Uterus (tissue), 4 donors: ENCODE results near the gene GDF7. TPM values are rescaled to one million over a fixed set of nuclear protein-coding genes. Genes with fewer than 3 reads are reported as not detected.

Experiments used
- DNase-seq, 2 donors: peaks; one replicate each; pipeline ENCODE4 v3.0.0-alpha.2; 2019 to 2020
- H3K27ac ChIP-seq, 2 donors: fragments of 200-600 bp; sonication (generic); 1 replicate in 1 of 2; 2 replicates in 1 of 2; pipeline ENCODE4 v1.5.1; 2016 to 2018
- H3K27me3 ChIP-seq, 2 donors: fragments of 200-600 bp; sonication (generic); one replicate each; pipeline ENCODE4 v1.5.1; 2018 to 2019; ENCODE audit warnings: control low read depth in 1 of 2
- H3K36me3 ChIP-seq, 2 donors: fragments of 200-600 bp; sonication (generic); one replicate each; pipeline ENCODE4 v1.5.1; 2019; ENCODE audit warnings: control low read depth in 1 of 2
- H3K4me1 ChIP-seq, 2 donors: fragments of 200-600 bp; sonication (generic); one replicate each; pipeline ENCODE4 v1.5.1; 2018 to 2019; ENCODE audit warnings: control low read depth in 1 of 2
- H3K4me3 ChIP-seq, 2 donors: fragments of 200-600 bp; sonication (generic); 1 replicate in 1 of 2; 2 replicates in 1 of 2; pipeline ENCODE4 v1.5.1; 2018 to 2019; ENCODE audit warnings: mild to moderate bottlenecking in 1 of 2
- H3K9me3 ChIP-seq, 2 donors: fragments of 200-600 bp; sonication (generic); one replicate each; pipeline ENCODE4 v1.5.1; 2019; ENCODE audit warnings: control low read depth in 1 of 2
- POLR2A ChIP-seq, 2 donors: fragments of 450-650 bp; IDR thresholded peaks; one replicate each; pipeline ENCODE4 v1.6.1; 2016; ENCODE audit warnings: antibody characterized with exemption in 2 of 2, mild to moderate bottlenecking in 1 of 2, moderate library complexity in 1 of 2
- intact Hi-C: fragments of 100-400 bp; cut with DNase I; formaldehyde crosslinking; loops from one replicate; pipeline ENCODE4 v1.15.1; 2023; ENCODE audit warnings: low total_unique reads
- total RNA-seq, 4 donors: library from RNA; depleted of rRNA in 3 of 4; stranded (reverse); fragments of >200 nt in 3 of 4; gene quantifications; one replicate each; pipeline versions ENCODE4 v1.1.0 to v1.2.4, GENCODE V29; 2014 to 2023
- TF ChIP-seq, protein P1 (sequence below), 4 experiments: fragments of 200-600 bp in 2 of 4; fragments of 450-650 bp in 2 of 4; sonication (generic) in 2 of 4; IDR thresholded peaks; one replicate each; pipeline ENCODE4 v1.5.1; 2016 to 2019; ENCODE audit warnings: antibody characterized with exemption in 4 of 4, mild to moderate bottlenecking in 2 of 4, moderate library complexity in 1 of 4
- donor health status: DM: yes; HTN: yes; CAD: no.

Gene GDF7
- total RNA-seq: 10 to 100 TPM in 1 of 4 donors, 1 to 10 TPM in 3; 1.5 to 45.6 (median 5.4) TPM

DNA sequence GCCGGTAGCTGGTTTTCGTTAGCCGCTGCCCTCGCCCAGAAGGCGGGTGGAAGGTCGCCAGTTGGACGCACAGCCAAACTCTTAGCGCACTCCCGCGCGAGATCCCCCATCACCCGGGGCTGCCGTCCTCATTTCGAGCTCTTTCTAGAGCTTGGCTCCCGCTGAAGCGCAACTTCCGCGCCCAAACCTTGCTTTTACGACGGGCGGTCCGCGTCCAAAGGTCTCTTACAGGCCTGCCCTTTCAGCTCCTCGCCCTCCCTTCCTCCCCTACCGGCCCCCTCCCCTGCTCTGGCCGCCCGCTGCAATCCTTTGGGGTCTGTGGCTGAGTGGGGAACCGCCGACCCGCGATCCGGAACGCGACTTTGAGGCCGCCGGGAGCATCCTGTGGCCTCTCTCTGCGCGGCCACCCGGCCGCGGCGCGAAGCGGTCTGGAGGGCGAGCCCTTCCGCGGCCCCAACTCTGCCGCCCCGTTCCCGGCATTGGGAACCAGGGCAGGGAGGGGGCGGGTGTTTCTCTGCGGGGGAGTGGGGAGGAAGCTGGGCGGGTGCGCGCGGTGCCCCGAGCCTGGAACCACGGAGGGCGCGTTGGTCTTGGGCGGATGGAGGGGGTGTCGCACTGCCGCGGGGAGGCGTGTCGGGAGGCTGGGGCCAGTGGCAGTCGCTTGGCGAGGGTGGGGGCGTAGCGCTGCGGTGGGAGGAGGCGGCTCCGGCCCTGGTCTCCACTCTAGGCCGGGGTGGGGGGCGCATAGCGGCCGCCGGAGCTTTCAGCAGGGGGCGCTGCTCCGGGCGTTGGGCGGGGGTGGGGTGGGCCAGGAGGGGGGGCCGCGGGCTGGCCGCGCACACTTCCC, at the start of gene GDF7:
TSS of gene GDF7 (plus strand) at position 841 of the 847 bp plus-strand sequence. CDS start 96 bp downstream, outside the sequence.
- peak; percentile 61 to 77 for DNase-seq
- intact Hi-C loops: loop anchor here (5.0 kb wide), 1 partner anchor 296 kb away; no protein-coding TSS in a partner anchor
- Histone ChIP-seq H3K36me3 (no peaks in the 10 kb centered on the region), H3K27ac (peak within 1 kb of the TSS; percentile 69 to 73), H3K4me3 (peak within 1 kb of the TSS; percentile 52 to 53), H3K9me3 (no peaks in the 10 kb centered on the region), H3K27me3 (peaks cover 0 to 6% of the 10 kb centered on the region in 2 donors), H3K4me1 (peaks cover 0 to 11% of the 10 kb centered on the region in 2 donors)
- TF ChIP-seq, protein P1, sequence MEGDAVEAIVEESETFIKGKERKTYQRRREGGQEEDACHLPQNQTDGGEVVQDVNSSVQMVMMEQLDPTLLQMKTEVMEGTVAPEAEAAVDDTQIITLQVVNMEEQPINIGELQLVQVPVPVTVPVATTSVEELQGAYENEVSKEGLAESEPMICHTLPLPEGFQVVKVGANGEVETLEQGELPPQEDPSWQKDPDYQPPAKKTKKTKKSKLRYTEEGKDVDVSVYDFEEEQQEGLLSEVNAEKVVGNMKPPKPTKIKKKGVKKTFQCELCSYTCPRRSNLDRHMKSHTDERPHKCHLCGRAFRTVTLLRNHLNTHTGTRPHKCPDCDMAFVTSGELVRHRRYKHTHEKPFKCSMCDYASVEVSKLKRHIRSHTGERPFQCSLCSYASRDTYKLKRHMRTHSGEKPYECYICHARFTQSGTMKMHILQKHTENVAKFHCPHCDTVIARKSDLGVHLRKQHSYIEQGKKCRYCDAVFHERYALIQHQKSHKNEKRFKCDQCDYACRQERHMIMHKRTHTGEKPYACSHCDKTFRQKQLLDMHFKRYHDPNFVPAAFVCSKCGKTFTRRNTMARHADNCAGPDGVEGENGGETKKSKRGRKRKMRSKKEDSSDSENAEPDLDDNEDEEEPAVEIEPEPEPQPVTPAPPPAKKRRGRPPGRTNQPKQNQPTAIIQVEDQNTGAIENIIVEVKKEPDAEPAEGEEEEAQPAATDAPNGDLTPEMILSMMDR (IDR thresholded peaks at IDR 0.05): peak in 2 of 4 experiments; percentile 41 to 51
- TF ChIP-seq POLR2A (IDR thresholded peaks at IDR 0.05): peak in 1 of 2 donors; percentile 19

DNA sequence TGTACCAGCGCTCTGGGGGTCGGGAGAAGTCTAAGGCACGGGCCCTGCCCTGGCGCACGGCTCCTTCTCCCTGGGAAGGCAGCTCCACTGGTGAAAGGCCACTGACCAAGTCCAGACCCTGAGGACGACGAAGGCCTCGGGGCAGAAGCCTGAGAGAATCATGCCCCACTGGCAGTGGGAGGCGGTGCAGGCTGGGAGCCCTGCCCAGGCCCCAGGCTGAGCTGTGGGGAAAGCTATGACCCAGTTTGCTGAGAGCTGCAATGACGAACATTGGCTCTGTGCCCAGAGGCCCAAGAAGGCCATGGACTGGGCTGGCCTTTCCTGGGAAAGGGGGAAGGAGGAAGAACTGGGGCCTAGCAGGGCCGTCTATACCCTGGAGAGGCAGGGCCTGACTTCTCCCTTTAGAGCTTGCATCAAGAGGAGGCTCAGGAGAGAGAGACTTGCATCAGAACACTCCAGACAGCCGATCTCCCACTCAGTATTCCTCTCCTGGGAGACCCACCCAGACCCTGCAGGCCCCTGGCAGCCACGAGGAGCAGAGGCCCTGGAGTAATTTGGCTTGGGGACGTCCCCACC, 49.0 kb upstream of the GDF7 start:
- H3K27me3 ChIP-seq: no peaks in the 10 kb centered on the region
- no peaks in the 10 kb centered on the region for H3K9me3 ChIP-seq
- TF ChIP-seq POLR2A (IDR thresholded peaks at IDR 0.05): peak; percentile 28 to 49
- TF ChIP-seq, protein P1 (IDR thresholded peaks at IDR 0.05): peak; percentile 27 to 88 (median 54)
- H3K36me3 ChIP-seq: no peaks in the 10 kb centered on the region
- intact Hi-C loops: no loop called here
- peak overlapping the region; percentile 95 for H3K27ac ChIP-seq
- peaks cover 25 to 34% of the 10 kb centered on the region in 2 donors for H3K4me1 ChIP-seq
- H3K4me3 ChIP-seq: no peak overlapping the region
- peak; percentile 99 for DNase-seq

DNA sequence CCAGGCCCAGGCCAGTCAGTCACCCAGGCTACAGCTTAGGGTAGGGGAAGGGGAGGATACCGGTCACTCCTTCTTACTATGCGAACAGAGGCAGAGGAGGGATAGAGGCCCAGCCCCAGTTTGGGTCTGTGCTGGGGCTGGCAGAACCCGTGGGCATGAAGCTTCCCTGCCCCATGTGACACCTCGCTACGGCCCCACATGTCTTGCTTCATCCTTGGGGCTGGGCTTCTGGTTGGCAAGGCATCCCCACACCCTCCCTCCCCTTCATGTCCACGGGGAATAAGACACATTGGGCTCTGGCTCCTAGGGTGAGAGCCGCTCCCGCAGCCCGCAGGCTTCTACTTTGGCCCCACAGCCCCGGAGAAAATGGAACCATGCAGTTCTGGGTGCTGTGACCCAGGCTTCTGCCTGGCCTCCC, 48.5 kb upstream of the GDF7 start:
- Histone ChIP-seq H3K27me3 (no peaks in the 10 kb centered on the region), H3K36me3 (no peaks in the 10 kb centered on the region), H3K9me3 (no peaks in the 10 kb centered on the region), H3K27ac (peak overlapping the region; percentile 95), H3K4me3 (no peak overlapping the region), H3K4me1 (peaks cover 25 to 34% of the 10 kb centered on the region in 2 donors)
- peak; percentile 69 to 76 for DNase-seq
- TF ChIP-seq, protein P1 (IDR thresholded peaks at IDR 0.05): no peak
- no peak for TF ChIP-seq POLR2A (IDR thresholded peaks at IDR 0.05)
- intact Hi-C loops: no loop called here

GRCh38 chr2:20618886-20619521, 47.9 kb upstream of the GDF7 start:
- peak overlapping the region; percentile 95 for H3K27ac ChIP-seq
- intact Hi-C loops: no loop called here
- H3K4me3 ChIP-seq: no peak overlapping the region
- H3K36me3 ChIP-seq: no peaks in the 10 kb centered on the region
- peak in 1 of 2 donors; percentile 29 for DNase-seq
- peaks cover 25 to 34% of the 10 kb centered on the region in 2 donors for H3K4me1 ChIP-seq
- TF ChIP-seq, protein P1 (IDR thresholded peaks at IDR 0.05): no peak
- TF ChIP-seq POLR2A (IDR thresholded peaks at IDR 0.05): no peak
- no peaks in the 10 kb centered on the region for H3K9me3 ChIP-seq
- no peaks in the 10 kb centered on the region for H3K27me3 ChIP-seq
